GM12891 (cell line): ENCODE results near the gene SNX9.

Source experiments
- PAX5 ChIP-seq: IDR thresholded peaks from 2 replicates; pipeline ENCODE4 v1.6.1; 2011; ENCODE audit warnings: low read length, moderate library complexity, mild to moderate bottlenecking; ENCODE audit not compliant: insufficient read depth, severe bottlenecking
- POLR2A ChIP-seq: IDR thresholded peaks from 2 replicates; pipeline ENCODE4 v1.6.1; 2011; ENCODE audit warnings: low read depth, low read length, control low read depth
- POLR2AphosphoS5 ChIP-seq: IDR thresholded peaks from 2 replicates; pipeline ENCODE4 v1.6.1; 2011; ENCODE audit warnings: low read depth, low read length, control low read depth
- SPI1 ChIP-seq: IDR thresholded peaks from 2 replicates; pipeline ENCODE4 v1.6.1; 2011; ENCODE audit warnings: low read depth, low read length, control low read depth
- TAF1 ChIP-seq: IDR thresholded peaks from 2 replicates; pipeline ENCODE4 v1.6.1; 2011; ENCODE audit warnings: low read depth, low read length, control low read depth

DNA sequence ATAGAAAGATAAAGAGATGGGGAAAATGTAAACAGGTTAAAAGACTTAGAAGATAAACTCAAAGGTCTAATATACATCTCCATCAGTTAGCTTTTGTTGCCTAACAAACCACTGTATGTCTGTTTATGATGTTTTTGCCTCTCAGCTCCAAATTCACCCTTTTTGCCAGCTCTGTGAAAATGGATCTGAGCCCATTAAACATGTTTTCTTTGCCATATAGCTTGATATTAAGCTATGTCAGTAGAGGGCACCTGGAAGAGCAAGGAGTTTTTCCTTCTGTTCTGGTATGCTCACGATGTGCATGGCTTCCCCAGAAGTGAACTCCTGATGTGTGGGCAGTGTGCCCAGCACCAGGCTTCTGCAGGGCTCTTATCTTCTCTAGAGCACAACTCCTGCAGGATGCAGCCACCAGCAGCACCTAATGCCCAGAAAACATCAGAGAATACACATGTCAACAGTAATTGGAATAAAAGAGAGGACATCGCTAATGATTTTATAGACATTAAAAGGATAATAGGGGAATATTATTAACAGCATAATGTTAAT lies 14.6 kb upstream of the SNX9 start:
- TF ChIP-seq POLR2AphosphoS5 (no peak), POLR2A (no peak), SPI1 (no peak), PAX5 (no peak), TAF1 (no peak)
